Natural killer cell (primary cell): ENCODE measurements around the gene ATRNL1. TPM values are rescaled to one million over a fixed set of nuclear protein-coding genes. Genes with fewer than 3 reads are reported as not detected.

ENCODE experiments used
- ATAC-seq, 3 donors: fragments of 150-1000 bp in 2 of 3; fragments of 200-7000 bp in 1 of 3; cut with Tn5 transposase; 1 replicate in 1 of 3; 2 replicates in 2 of 3; pipeline ENCODE4 v1.10.0; 2021; ENCODE audit warnings: mild to moderate bottlenecking in 2 of 3, moderate library complexity in 2 of 3
- DNase-seq, 2 donors: peaks; one replicate each; pipeline versions ENCODE4 v3.0.0 to v3.0.0-alpha.2; 2013 to 2021; ENCODE audit warnings: mixed read lengths in 1 of 2
- H3K27ac ChIP-seq: one replicate; pipeline ENCODE4 v1.5.1; 2013; ENCODE audit warnings: mild to moderate bottlenecking, low read length
- H3K27me3 ChIP-seq: one replicate; pipeline ENCODE4 v1.6.1; 2013; ENCODE audit warnings: low read length; ENCODE audit not compliant: control insufficient read depth, insufficient read depth
- H3K36me3 ChIP-seq: one replicate; pipeline ENCODE4 v1.6.1; 2013; ENCODE audit warnings: low read length; ENCODE audit not compliant: control insufficient read depth, insufficient read depth
- H3K4me1 ChIP-seq: one replicate; pipeline ENCODE4 v1.6.1; 2013; ENCODE audit warnings: low read length; ENCODE audit not compliant: control insufficient read depth, insufficient read depth
- H3K4me3 ChIP-seq: one replicate; pipeline ENCODE4 v1.5.1; 2013; ENCODE audit warnings: low read length
- H3K9me3 ChIP-seq: one replicate; pipeline ENCODE4 v1.6.1; 2013; ENCODE audit warnings: low read length; ENCODE audit not compliant: control insufficient read depth, insufficient read depth
- H3K27ac Mint-ChIP-seq, 2 donors: one replicate each; pipeline ENCODE4 v1.8.0; 2022; ENCODE audit warnings: mild to moderate bottlenecking in 2 of 2, mixed read lengths in 2 of 2, moderate library complexity in 1 of 2
- H3K27me3 Mint-ChIP-seq, 2 donors: one replicate each; pipeline ENCODE4 v1.8.0; 2022; ENCODE audit warnings: low read depth in 2 of 2, mixed read lengths in 2 of 2
- H3K36me3 Mint-ChIP-seq: one replicate; pipeline ENCODE4 v1.8.0; 2022; ENCODE audit warnings: mixed read lengths
- H3K4me1 Mint-ChIP-seq, 2 donors: one replicate each; pipeline ENCODE4 v1.8.0; 2022; ENCODE audit warnings: mixed read lengths in 2 of 2
- H3K4me3 Mint-ChIP-seq: one replicate; pipeline ENCODE4 v1.8.0; 2022; ENCODE audit warnings: mild to moderate bottlenecking, moderate library complexity, mixed read lengths
- H3K9me3 Mint-ChIP-seq, 2 donors: one replicate each; pipeline ENCODE4 v1.8.0; 2022; ENCODE audit warnings: mixed read lengths in 2 of 2
- WGBS: methylation state at CpG from one replicate; pipeline ENCODE4 v1.1.7; 2013; ENCODE audit warnings: missing lambda C conversion rate; ENCODE audit not compliant: insufficient coverage; 5-methylcytosine and 5-hydroxymethylcytosine counted together
- intact Hi-C: fragments of 100-400 bp; cut with micrococcal nuclease; formaldehyde crosslinking; loops from one replicate; pipeline ENCODE4 v1.14.2; 2022
- total RNA-seq, 4 donors: library from RNA; stranded (reverse); fragments of 120-200 nt in 1 of 4; gene quantifications; one replicate each; pipeline versions ENCODE4 v1.2.3 to v1.2.4, GENCODE V29; 2013 to 2022
- TF ChIP-seq, protein P1 (sequence below): fragments of 200-600 bp; IDR thresholded peaks from one replicate; pipeline ENCODE4 v1.8.0; 2022; ENCODE audit warnings: antibody characterized with exemption

Gene ATRNL1
- total RNA-seq, 3 donors from 2014 or later (not counting 1 experiment from before 2014, with no cell fraction given), result not detected

DNA sequence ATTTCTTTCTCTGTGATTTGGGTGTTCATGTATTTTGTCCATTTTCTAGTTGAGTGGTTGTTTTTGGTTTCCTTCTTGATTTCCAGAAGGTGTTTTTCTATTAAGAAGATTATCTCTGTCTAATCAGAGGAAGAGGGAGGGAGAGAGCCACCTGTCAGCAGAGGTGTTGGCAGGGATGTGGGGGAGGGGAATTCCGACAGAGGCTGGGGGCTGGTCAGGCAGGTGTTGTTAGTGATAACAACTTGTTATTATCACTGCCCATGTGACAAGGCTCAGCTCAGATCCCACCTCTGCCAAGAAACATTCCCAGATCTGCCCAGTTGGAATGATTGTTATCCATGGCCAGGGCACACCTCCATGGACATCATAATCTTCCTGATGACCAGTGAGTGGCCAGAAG lies 886.4 kb downstream of the ATRNL1 start:
- no peaks in the 10 kb centered on the region for H3K27me3 ChIP-seq
- Mint-ChIP-seq H3K27me3 (no peaks in the 10 kb centered on the region), H3K9me3 (peaks cover 0 to 10% of the 10 kb centered on the region in 2 donors), H3K36me3 (no peaks in the 10 kb centered on the region), H3K4me1 (no peaks in the 10 kb centered on the region), H3K27ac (no peak overlapping the region), H3K4me3 (no peak overlapping the region)
- no peaks in the 10 kb centered on the region for H3K9me3 ChIP-seq
- intact Hi-C loops, result no loop called here
- ATAC-seq (no peak), DNase-seq (no peak)
- no peaks in the 10 kb centered on the region for H3K4me1 ChIP-seq
- TF ChIP-seq, protein P1, sequence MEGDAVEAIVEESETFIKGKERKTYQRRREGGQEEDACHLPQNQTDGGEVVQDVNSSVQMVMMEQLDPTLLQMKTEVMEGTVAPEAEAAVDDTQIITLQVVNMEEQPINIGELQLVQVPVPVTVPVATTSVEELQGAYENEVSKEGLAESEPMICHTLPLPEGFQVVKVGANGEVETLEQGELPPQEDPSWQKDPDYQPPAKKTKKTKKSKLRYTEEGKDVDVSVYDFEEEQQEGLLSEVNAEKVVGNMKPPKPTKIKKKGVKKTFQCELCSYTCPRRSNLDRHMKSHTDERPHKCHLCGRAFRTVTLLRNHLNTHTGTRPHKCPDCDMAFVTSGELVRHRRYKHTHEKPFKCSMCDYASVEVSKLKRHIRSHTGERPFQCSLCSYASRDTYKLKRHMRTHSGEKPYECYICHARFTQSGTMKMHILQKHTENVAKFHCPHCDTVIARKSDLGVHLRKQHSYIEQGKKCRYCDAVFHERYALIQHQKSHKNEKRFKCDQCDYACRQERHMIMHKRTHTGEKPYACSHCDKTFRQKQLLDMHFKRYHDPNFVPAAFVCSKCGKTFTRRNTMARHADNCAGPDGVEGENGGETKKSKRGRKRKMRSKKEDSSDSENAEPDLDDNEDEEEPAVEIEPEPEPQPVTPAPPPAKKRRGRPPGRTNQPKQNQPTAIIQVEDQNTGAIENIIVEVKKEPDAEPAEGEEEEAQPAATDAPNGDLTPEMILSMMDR, result no peak
- no peaks in the 10 kb centered on the region for H3K36me3 ChIP-seq
- H3K4me3 ChIP-seq, result no peak overlapping the region
- no peak overlapping the region for H3K27ac ChIP-seq
- WGBS, result 90% methylated on average over 1 of the region's 1 CpG

- H3K4me3 ChIP-seq, result no peak overlapping the region
- H3K4me1 Mint-ChIP-seq, result no peaks in the 10 kb centered on the region
- H3K9me3 ChIP-seq, result no peaks in the 10 kb centered on the region
- 90% methylated on average over 2 of the region's 2 CpGs for WGBS
- H3K27ac Mint-ChIP-seq, result no peak overlapping the region
- TF ChIP-seq, protein P1, result no peak
- intact Hi-C loops, result no loop called here
- H3K9me3 Mint-ChIP-seq, result peaks cover 2 to 10% of the 10 kb centered on the region in 2 donors
- no peaks in the 10 kb centered on the region for H3K27me3 Mint-ChIP-seq
- no peaks in the 10 kb centered on the region for H3K36me3 ChIP-seq
- DNase-seq (no peak), ATAC-seq (no peak)
- no peaks in the 10 kb centered on the region for H3K27me3 ChIP-seq
- no peak overlapping the region for H3K4me3 Mint-ChIP-seq
- H3K4me1 ChIP-seq, result no peaks in the 10 kb centered on the region
- H3K36me3 Mint-ChIP-seq, result no peaks in the 10 kb centered on the region
- no peak overlapping the region for H3K27ac ChIP-seq
Observed at GRCh38 chr10:115980470-115980869, 887.3 kb downstream of the ATRNL1 start.

DNA sequence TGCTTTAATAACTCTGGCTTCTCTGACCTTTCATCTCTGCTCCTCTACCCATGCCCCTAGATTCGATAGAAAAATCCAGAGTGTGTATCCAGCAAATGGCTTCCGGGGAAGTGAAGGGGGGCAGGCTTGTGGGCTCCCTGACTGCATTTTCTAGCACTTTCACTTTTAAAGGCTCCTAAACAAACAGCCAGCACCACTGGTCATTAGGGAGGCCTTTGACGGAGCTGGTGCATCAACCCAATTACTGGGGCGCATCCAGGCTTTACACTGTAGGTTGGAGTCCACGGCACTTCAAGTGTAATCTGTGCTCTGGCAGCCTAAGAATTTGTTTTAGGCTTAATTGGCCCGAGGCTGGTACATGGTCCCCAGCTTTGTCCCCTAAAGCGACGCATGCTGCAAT lies 887.9 kb downstream of the ATRNL1 start:
- Mint-ChIP-seq H3K27me3 (no peaks in the 10 kb centered on the region), H3K4me3 (no peak overlapping the region), H3K36me3 (no peaks in the 10 kb centered on the region), H3K9me3 (peaks cover 4 to 10% of the 10 kb centered on the region in 2 donors), H3K27ac (no peak overlapping the region), H3K4me1 (no peaks in the 10 kb centered on the region)
- 72% methylated on average over 8 of the region's 8 CpGs for WGBS
- TF ChIP-seq, protein P1, result no peak
- no peaks in the 10 kb centered on the region for H3K36me3 ChIP-seq
- DNase-seq, result no peak
- H3K27me3 ChIP-seq, result no peaks in the 10 kb centered on the region
- no peaks in the 10 kb centered on the region for H3K4me1 ChIP-seq
- no peak overlapping the region for H3K27ac ChIP-seq
- ATAC-seq, result no peak
- no peak overlapping the region for H3K4me3 ChIP-seq
- no peaks in the 10 kb centered on the region for H3K9me3 ChIP-seq
- intact Hi-C loops, result no loop called here

- ATAC-seq, result no peak
- Histone ChIP-seq H3K9me3 (no peaks in the 10 kb centered on the region), H3K4me3 (no peak overlapping the region), H3K27me3 (no peaks in the 10 kb centered on the region), H3K4me1 (no peaks in the 10 kb centered on the region), H3K36me3 (no peaks in the 10 kb centered on the region), H3K27ac (no peak overlapping the region)
- WGBS, result 84% methylated on average over 6 of the region's 6 CpGs
- H3K4me3 Mint-ChIP-seq, result no peak overlapping the region
- H3K9me3 Mint-ChIP-seq, result peaks cover 4 to 14% of the 10 kb centered on the region in 2 donors
- no peak overlapping the region for H3K27ac Mint-ChIP-seq
- H3K27me3 Mint-ChIP-seq, result no peaks in the 10 kb centered on the region
- H3K36me3 Mint-ChIP-seq, result no peaks in the 10 kb centered on the region
- DNase-seq, result no peak
- TF ChIP-seq, protein P1, result no peak
- intact Hi-C loops, result no loop called here
- H3K4me1 Mint-ChIP-seq, result no peaks in the 10 kb centered on the region
Observed at GRCh38 chr10:115982076-115982475, 888.9 kb downstream of the ATRNL1 start.
